ENCODE data around the gene GGTLC2.
"Not testable (repeated sequence)": the region's sequence is repeated elsewhere in the genome, so short reads cannot be mapped to it uniquely, and the experiment has no call there.

The GGTLC2 gene

GRCh38 chr22:22644314-22644713 lies at the start of gene GGTLC2:
GGTLC2 (plus strand) TSS chr22:22644614; CDS start chr22:22646346, 1,732 bp downstream.
- DNase-seq: not testable (repeated sequence)

- DNase-seq: no peak
Measured at GRCh38 chr22:22595001-22595835, 49.2 kb upstream of the GGTLC2 start.

GRCh38 chr22:22598144-22598543 lies 46.3 kb upstream of the GGTLC2 start:
- DNase-seq: no peak

- no peak for DNase-seq
Measured at GRCh38 chr22:22599248-22599647, 45.2 kb upstream of the GGTLC2 start.

GRCh38 chr22:22600531-22601261 lies 43.7 kb upstream of the GGTLC2 start:
- no peak for DNase-seq

- no peak for DNase-seq
Measured at GRCh38 chr22:22603470-22603947, 40.9 kb upstream of the GGTLC2 start.

GRCh38 chr22:22604326-22605073 lies 39.9 kb upstream of the GGTLC2 start:
- no peak for DNase-seq

GRCh38 chr22:22605074-22605404 lies 39.4 kb upstream of the GGTLC2 start:
- DNase-seq: no peak

- DNase-seq: not testable (repeated sequence)
Measured at GRCh38 chr22:22608022-22608421, 36.4 kb upstream of the GGTLC2 start.

GRCh38 chr22:22609291-22609690 lies 35.1 kb upstream of the GGTLC2 start:
- no peak for DNase-seq

GRCh38 chr22:22612516-22612915 lies 31.9 kb upstream of the GGTLC2 start:
- DNase-seq: no peak

GRCh38 chr22:22614065-22614464 lies 30.3 kb upstream of the GGTLC2 start:
- DNase-seq: no peak

GRCh38 chr22:22616636-22617035 lies 27.8 kb upstream of the GGTLC2 start:
- no peak for DNase-seq

- DNase-seq: no peak
Measured at GRCh38 chr22:22618448-22618847, 26.0 kb upstream of the GGTLC2 start.

- no peak for DNase-seq
Measured at GRCh38 chr22:22618923-22619322, 25.5 kb upstream of the GGTLC2 start.

- no peak for DNase-seq
Measured at GRCh38 chr22:22619765-22620414, 24.5 kb upstream of the GGTLC2 start.

GRCh38 chr22:22628546-22629495 lies 15.6 kb upstream of the GGTLC2 start:
- not testable (repeated sequence) for DNase-seq

- not testable (repeated sequence) for DNase-seq
Measured at GRCh38 chr22:22631223-22631652, 13.2 kb upstream of the GGTLC2 start.

GRCh38 chr22:22632226-22632625 lies 12.2 kb upstream of the GGTLC2 start:
- not testable (repeated sequence) for DNase-seq

- not testable (repeated sequence) for DNase-seq
Measured at GRCh38 chr22:22633533-22633932, 10.9 kb upstream of the GGTLC2 start.

- DNase-seq: not testable (repeated sequence)
Measured at GRCh38 chr22:22636260-22636659, 8.2 kb upstream of the GGTLC2 start.
